ENCODE data around the gene PTGES3.
A peak's percentile ranks its signal among the peaks of the same experiment; 100 is the strongest.
"Not testable (repeated sequence)": the region's sequence is repeated elsewhere in the genome, so short reads cannot be mapped to it uniquely, and the experiment has no call there.

The PTGES3 gene

GRCh38 chr12:56704522-56704921 lies 16.4 kb upstream of the PTGES3 start:
- not testable (repeated sequence) for DNase-seq

- no peak for DNase-seq
Observed at GRCh38 chr12:56699020-56699661, 11.1 kb upstream of the PTGES3 start.

- DNase-seq, result no peak
Observed at GRCh38 chr12:56695327-56696101, 7.4 kb upstream of the PTGES3 start.

- DNase-seq, result no peak
Observed at GRCh38 chr12:56694161-56694560, 6.1 kb upstream of the PTGES3 start.

GRCh38 chr12:56688846-56689109 lies 694 bp upstream of the PTGES3 start:
- no peak for DNase-seq

GRCh38 chr12:56687223-56688128 lies 608 bp downstream of the PTGES3 start:
- peak; percentile 74 for DNase-seq

GRCh38 chr12:56684745-56685359 lies 3.2 kb downstream of the PTGES3 start:
- peak; percentile 34 for DNase-seq

- no peak for DNase-seq
Observed at GRCh38 chr12:56682323-56682722, 5.8 kb downstream of the PTGES3 start.

GRCh38 chr12:56679883-56680575 lies 8.1 kb downstream of the PTGES3 start:
- DNase-seq, result no peak

- DNase-seq, result no peak
Observed at GRCh38 chr12:56678852-56679251, 9.2 kb downstream of the PTGES3 start.

GRCh38 chr12:56677680-56678079 lies 10.4 kb downstream of the PTGES3 start:
- DNase-seq, result no peak

- DNase-seq, result no peak
Observed at GRCh38 chr12:56676851-56677580, 11.1 kb downstream of the PTGES3 start.

- no peak for DNase-seq
Observed at GRCh38 chr12:56671608-56672007, 16.5 kb downstream of the PTGES3 start.

GRCh38 chr12:56670836-56671235 lies 17.2 kb downstream of the PTGES3 start:
- DNase-seq, result no peak

GRCh38 chr12:56668197-56668457 lies 20.0 kb downstream of the PTGES3 start:
- no peak for DNase-seq

- no peak for DNase-seq
Observed at GRCh38 chr12:56661979-56662638, 26.0 kb downstream of the PTGES3 start.

- no peak for DNase-seq
Observed at GRCh38 chr12:56661560-56661959, 26.5 kb downstream of the PTGES3 start.

GRCh38 chr12:56658921-56659320 lies 29.2 kb downstream of the PTGES3 start:
- DNase-seq, result no peak

GRCh38 chr12:56657416-56658379 lies 30.4 kb downstream of the PTGES3 start:
- no peak for DNase-seq

- not testable (repeated sequence) for DNase-seq
Observed at GRCh38 chr12:56653781-56654180, 34.3 kb downstream of the PTGES3 start.
